A549 (cell line): Measurements from ENCODE around the gene PCDHA1. TPM values are rescaled to one million over a fixed set of nuclear protein-coding genes. Genes with fewer than 3 reads are reported as not detected.

Source experiments
- ATAC-seq, 2 experiments: fragments of 200-7000 bp in 1 of 2; fragments of >200 bp in 1 of 2; cut with Nextera tagmentation in 1 of 2; cut with Tn5 transposase in 1 of 2; 3 replicates each; pipeline versions ENCODE4 v1.8.0 to v1.9.1; 2018 to 2020; ENCODE audit warnings: mild to moderate bottlenecking in 1 of 2, moderate library complexity in 1 of 2
- CTCF ChIA-PET: fragments of 300-600 bp; sonication (Branson Sonifier 250); formaldehyde crosslinking; extraction: SDS; loops from one replicate; lab custom pipeline; 2021; ENCODE audit warnings: antibody characterized with exemption, inconsistent platforms; lab: Yijun Ruan, JAX
- POLR2A ChIA-PET: fragments of 350-600 bp; formaldehyde crosslinking; extraction: SDS; loops from one replicate; lab custom pipeline; 2021; ENCODE audit warnings: antibody characterized with exemption, inconsistent platforms; lab: Yijun Ruan, JAX
- DNase-seq, 2 experiments: peaks; one replicate each; pipeline versions ENCODE4 v3.0.0 to v3.0.0-alpha.2; 2011 to 2016; ENCODE audit warnings: low read depth in 1 of 2, low spot score in 1 of 2
- FAIRE-seq: peaks from 2 replicates; lab custom pipeline; 2011; peaks lifted over from hg19 to GRCh38; lab: Jason Lieb, UNC
- H3K27ac ChIP-seq, 2 experiments: fragments of >200 bp; sonication (Bioruptor Twin); formaldehyde crosslinking; 3 replicates each; pipeline ENCODE4 v1.5.1; 2016 to 2017
- H3K4me1 ChIP-seq: fragments of >200 bp; sonication (Bioruptor Twin); formaldehyde crosslinking; 3 replicates; pipeline ENCODE4 v1.6.1; 2016
- H3K4me2 ChIP-seq: fragments of >200 bp; sonication (Bioruptor Twin); formaldehyde crosslinking; 3 replicates; pipeline ENCODE4 v1.6.1; 2016
- H3K4me3 ChIP-seq: fragments of >200 bp; sonication (Bioruptor Twin); formaldehyde crosslinking; 3 replicates; pipeline ENCODE4 v1.5.1; 2016
- H3K9me3 ChIP-seq: fragments of >200 bp; sonication (Bioruptor Twin); formaldehyde crosslinking; 3 replicates; pipeline ENCODE4 v1.6.1; 2016
- CEBPB ChIP-seq, 2 experiments: fragments of >200 bp in 1 of 2; sonication (Bioruptor Twin) in 1 of 2; formaldehyde crosslinking in 1 of 2; IDR thresholded peaks; 2 replicates each; pipeline ENCODE4 v1.6.1; 2012 to 2016
- CHD2 ChIP-seq: fragments of 150-350 bp; IDR thresholded peaks from 2 replicates; pipeline ENCODE4 v1.6.1; 2014; ENCODE audit warnings: low read length; ENCODE audit not compliant: partially characterized antibody
- EP300 ChIP-seq, 2 experiments: fragments of >200 bp; sonication (Bioruptor Twin); formaldehyde crosslinking; IDR thresholded peaks; 2 replicates in 1 of 2; 3 replicates in 1 of 2; pipeline ENCODE4 v1.6.1; 2016 to 2017
- ESRRA ChIP-seq: fragments of 150-350 bp; IDR thresholded peaks from 2 replicates; pipeline ENCODE4 v1.6.1; 2014; ENCODE audit warnings: mild to moderate bottlenecking, low read length, borderline replicate concordance
- FOSB ChIP-seq: fragments of 250-450 bp; sonication (Bioruptor Pico); IDR thresholded peaks from 2 replicates; pipeline ENCODE4 v1.5.0; 2020; ENCODE audit warnings: mild to moderate bottlenecking, moderate library complexity
- HDAC2 ChIP-seq: fragments of 200-600 bp; sonication (generic); IDR thresholded peaks from 2 replicates; pipeline ENCODE4 v1.6.1; 2016
- HEYL ChIP-seq: fragments of 250-450 bp; sonication (Bioruptor Pico); IDR thresholded peaks from 2 replicates; pipeline ENCODE4 v1.8.0; 2021; ENCODE audit warnings: mild to moderate bottlenecking, moderate library complexity
- HOXA7 ChIP-seq: fragments of 250-450 bp; sonication (Bioruptor Pico); IDR thresholded peaks from 2 replicates; pipeline ENCODE4 v1.5.0; 2020; ENCODE audit warnings: mild to moderate bottlenecking, moderate library complexity
- KDM1A ChIP-seq: fragments of 200-600 bp; sonication (generic); IDR thresholded peaks from 2 replicates; pipeline ENCODE4 v1.6.1; 2016; ENCODE audit warnings: low read depth, mild to moderate bottlenecking
- NPAS2 ChIP-seq: fragments of 250-450 bp; sonication (Bioruptor Pico); IDR thresholded peaks from 2 replicates; pipeline ENCODE4 v1.8.0; 2022; ENCODE audit warnings: mild to moderate bottlenecking, moderate library complexity, borderline replicate concordance
- POLR2A ChIP-seq: IDR thresholded peaks from 2 replicates; pipeline ENCODE4 v1.6.1; 2012; ENCODE audit warnings: mild to moderate bottlenecking, low read length
- RAD21 ChIP-seq, 2 experiments: fragments of >200 bp in 1 of 2; sonication (Bioruptor Twin) in 1 of 2; formaldehyde crosslinking in 1 of 2; IDR thresholded peaks in 1 of 2; conservative IDR thresholded peaks in 1 of 2; 2 replicates in 1 of 2; 3 replicates in 1 of 2; pipeline ENCODE4 v1.6.1; 2012 to 2018; ENCODE audit warnings: inconsistent platforms in 1 of 2
- RARB ChIP-seq: fragments of 250-450 bp; sonication (Bioruptor Pico); IDR thresholded peaks from 2 replicates; pipeline ENCODE4 v1.8.0; 2021; ENCODE audit warnings: mild to moderate bottlenecking, moderate library complexity
- SMC3 ChIP-seq: fragments of >200 bp; sonication (Bioruptor Twin); formaldehyde crosslinking; IDR thresholded peaks from 3 replicates; pipeline ENCODE4 v1.6.1; 2018; ENCODE audit warnings: inconsistent platforms
- ZFP36 ChIP-seq: fragments of 450-650 bp; IDR thresholded peaks from 2 replicates; pipeline ENCODE4 v1.6.1; 2014; ENCODE audit warnings: borderline replicate concordance; ENCODE audit not compliant: partially characterized antibody
- ZSCAN20 ChIP-seq: fragments of 250-450 bp; sonication (Bioruptor Pico); IDR thresholded peaks from 2 replicates; pipeline ENCODE4 v1.8.0; 2022; ENCODE audit warnings: mild to moderate bottlenecking, moderate library complexity
- WGBS: methylation state at CpG from one replicate; pipeline ENCODE4 v1.1.6; 2017; ENCODE audit errors: missing lambda C conversion rate; 5-methylcytosine and 5-hydroxymethylcytosine counted together
- polyA plus RNA-seq, 4 experiments: library from polyadenylated mRNA; depleted of rRNA in 3 of 4; stranded (reverse); fragments of >200 nt; fragmentation: RNase III in 1 of 4; extraction: RNeasy Plus Mini Kit Qiagen cat#74134 plus additional on column Dnase treatment in 1 of 4; gene quantifications; 2 replicates in 3 of 4; 3 replicates in 1 of 4; pipeline ENCODE4 v1.2.3, GENCODE V29; 2011 to 2017
- TF ChIP-seq, protein P1 (sequence below): fragments of 150-350 bp; IDR thresholded peaks from 2 replicates; pipeline ENCODE4 v1.6.1; 2014; ENCODE audit warnings: low read depth, mild to moderate bottlenecking, low read length
- TF ChIP-seq, protein P2 (sequence below): fragments of >200 bp; sonication (Bioruptor Twin); formaldehyde crosslinking; IDR thresholded peaks from 2 replicates; pipeline ENCODE4 v1.6.1; 2016
- TF ChIP-seq, protein P3 (sequence below): fragments of >200 bp; sonication (Bioruptor Twin); formaldehyde crosslinking; IDR thresholded peaks from 3 replicates; pipeline ENCODE4 v1.5.1; 2016
- TF ChIP-seq, protein P4 (sequence below): fragments of 200-600 bp; sonication (generic); IDR thresholded peaks from 2 replicates; pipeline ENCODE4 v1.6.1; 2016; ENCODE audit warnings: antibody characterized with exemption, mild to moderate bottlenecking, moderate library complexity

The PCDHA1 gene
- polyA plus RNA-seq, 2 of the 4 experiments (the other 2 are of a cell fraction): 0.13 to 0.52 TPM

DNA sequence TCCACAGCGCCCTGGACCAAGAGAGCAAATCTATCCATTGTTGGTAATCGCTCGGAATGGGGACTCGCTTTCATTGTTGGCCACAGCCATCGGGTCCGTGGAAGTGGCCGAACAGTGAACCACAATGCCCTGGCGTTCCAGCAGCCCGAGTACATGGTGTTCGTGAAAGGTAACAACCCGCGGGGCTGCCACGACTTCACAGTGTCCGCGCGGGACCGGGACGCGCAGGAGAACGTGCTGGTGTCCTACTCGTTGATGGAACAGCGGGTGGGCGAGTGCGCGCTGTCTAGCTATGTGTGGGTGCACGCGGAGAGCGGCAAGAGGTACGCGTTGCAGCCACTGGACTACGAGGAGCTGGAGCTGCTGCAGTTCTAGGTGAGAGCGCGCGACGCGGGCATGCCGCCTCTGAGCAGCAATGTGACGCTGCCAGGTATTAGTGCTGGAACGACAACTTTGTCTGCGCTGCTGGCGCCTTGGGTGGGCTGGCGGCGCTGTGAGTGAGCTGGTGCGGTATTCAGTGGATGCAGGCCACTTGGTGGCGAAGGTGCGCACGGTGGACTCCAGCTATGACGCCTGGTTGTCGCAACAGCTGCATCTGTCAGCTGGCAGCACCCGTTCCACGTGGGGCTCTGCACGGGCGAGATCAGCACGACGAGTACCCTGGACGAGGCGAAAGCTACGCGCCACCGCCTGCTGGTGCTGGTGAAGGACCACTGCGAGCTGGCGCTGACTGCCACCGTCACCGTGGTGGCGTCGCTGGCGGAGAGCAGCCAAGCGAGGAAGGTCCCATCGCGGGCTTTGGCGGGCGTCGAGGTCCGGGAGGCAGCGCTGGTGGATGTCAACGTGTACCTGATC is 76.7 kb downstream of the PCDHA1 start:
- TF ChIP-seq, protein P1, sequence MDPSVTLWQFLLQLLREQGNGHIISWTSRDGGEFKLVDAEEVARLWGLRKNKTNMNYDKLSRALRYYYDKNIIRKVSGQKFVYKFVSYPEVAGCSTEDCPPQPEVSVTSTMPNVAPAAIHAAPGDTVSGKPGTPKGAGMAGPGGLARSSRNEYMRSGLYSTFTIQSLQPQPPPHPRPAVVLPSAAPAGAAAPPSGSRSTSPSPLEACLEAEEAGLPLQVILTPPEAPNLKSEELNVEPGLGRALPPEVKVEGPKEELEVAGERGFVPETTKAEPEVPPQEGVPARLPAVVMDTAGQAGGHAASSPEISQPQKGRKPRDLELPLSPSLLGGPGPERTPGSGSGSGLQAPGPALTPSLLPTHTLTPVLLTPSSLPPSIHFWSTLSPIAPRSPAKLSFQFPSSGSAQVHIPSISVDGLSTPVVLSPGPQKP: no peak
- TF ChIP-seq HOXA7 (CRISPR knock-in tag) (no peak), KDM1A (no peak), NPAS2 (CRISPR knock-in tag) (no peak), RARB (CRISPR knock-in tag) (no peak), POLR2A (no peak)
- TF ChIP-seq, protein P2, sequence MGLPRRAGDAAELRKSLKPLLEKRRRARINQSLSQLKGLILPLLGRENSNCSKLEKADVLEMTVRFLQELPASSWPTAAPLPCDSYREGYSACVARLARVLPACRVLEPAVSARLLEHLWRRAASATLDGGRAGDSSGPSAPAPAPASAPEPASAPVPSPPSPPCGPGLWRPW: no peak
- no peak overlapping the region for H3K27ac ChIP-seq
- POLR2A ChIA-PET: no interaction called here
- peaks cover 16% of the 10 kb centered on the region; the same call in 2 of the 3 replicates for H3K9me3 ChIP-seq
- H3K4me3 ChIP-seq: no peak overlapping the region
- WGBS: 83% methylated on average over 72 of the region's 76 CpGs
- H3K4me1 ChIP-seq: no peaks in the 10 kb centered on the region
- CTCF ChIA-PET: interaction anchor here (0.8 to 3.7 kb wide), 5 partner anchors 8 to 361 kb away, joined by 3 to 18 read pairs (median 3); partner anchors contain the start of gene PCDHB14
- DNase-seq: no peak
- no peak for ATAC-seq
- no peak overlapping the region for H3K4me2 ChIP-seq
- no peak for FAIRE-seq

DNA sequence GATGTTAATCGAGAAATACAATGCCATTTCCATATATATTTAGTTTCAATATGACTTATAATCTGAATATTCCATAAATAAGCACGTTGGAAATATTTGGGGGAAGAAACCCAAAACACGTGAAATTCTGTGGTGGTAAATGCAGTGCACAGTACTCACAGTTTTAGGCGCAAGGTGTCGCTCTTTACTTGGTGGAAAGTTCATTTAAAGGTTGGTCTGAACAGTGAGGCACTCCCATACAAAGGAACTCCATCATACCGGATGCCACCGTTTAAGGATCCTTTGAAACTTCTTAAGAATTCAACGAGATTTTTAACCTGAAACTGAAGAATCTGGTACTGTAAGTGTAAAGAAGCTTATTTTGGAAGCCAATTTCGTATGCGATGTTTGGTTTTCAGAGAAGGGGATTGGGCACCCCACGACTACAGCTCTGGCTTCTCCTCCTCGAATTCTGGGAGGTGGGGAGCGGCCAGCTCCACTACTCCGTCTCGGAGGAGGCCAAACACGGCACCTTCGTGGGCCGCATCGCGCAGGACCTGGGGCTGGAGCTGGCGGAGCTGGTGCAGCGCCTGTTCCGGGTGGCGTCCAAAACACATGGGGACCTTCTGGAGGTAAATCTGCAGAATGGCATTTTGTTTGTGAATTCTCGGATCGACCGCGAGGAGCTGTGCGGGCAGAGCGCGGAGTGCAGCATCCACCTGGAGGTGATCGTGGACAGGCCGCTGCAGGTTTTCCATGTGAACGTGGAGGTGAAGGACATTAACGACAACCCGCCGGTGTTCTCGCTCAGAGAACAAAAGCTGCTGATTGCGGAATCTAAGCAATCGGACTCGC is 83.0 kb downstream of the PCDHA1 start, which contains the start of gene PCDHA11:
Gene PCDHA11 (plus strand): TSS at position 237 of the 834 bp plus-strand sequence. CDS start 147 bp downstream, at position 384.
- Histone ChIP-seq H3K4me3 (peak within 1 kb of the TSS; percentile 15; the same call in 1 of the 3 replicates), H3K4me1 (no peaks in the 10 kb centered on the region), H3K27ac (no peak within 1 kb of the TSS), H3K9me3 (no peaks in the 10 kb centered on the region), H3K4me2 (peak within 1 kb of the TSS; percentile 43; the same call in 2 of the 3 replicates)
- 52% methylated on average over 39 of the region's 41 CpGs for WGBS
- DNase-seq: peak; percentile 35 to 55
- ChIA-PET POLR2A (interaction anchor here (0.8 to 1.0 kb wide), 2 partner anchors 171 to 172 kb away, joined by 4 read pairs; no protein-coding TSS in a partner anchor), CTCF (interaction anchor here (0.7 to 3.4 kb wide), 16 partner anchors 15 to 590 kb away, joined by 3 to 36 read pairs (median 4); partner anchors contain the start of genes PCDHA2, PCDHAC1, PCDHB1 and PCDHB3)
- FAIRE-seq: no peak
- ATAC-seq: peak; percentile 78 to 89
- TF ChIP-seq CEBPB (IDR thresholded peaks at IDR 0.05) (peak in 1 of 2 experiments; percentile 70; a peak in 2 of 4 replicates), ZFP36 (no peak), ESRRA (no peak), CHD2 (no peak), RAD21 (conservative IDR thresholded peaks at IDR 0.05 in 1 of 2, IDR thresholded peaks at IDR 0.05 in 1 of 2) (peak; percentile 23 to 48; a peak in 3 of 5 replicates), HOXA7 (CRISPR knock-in tag) (no peak), ZSCAN20 (CRISPR knock-in tag) (no peak)
- TF ChIP-seq, protein P3, sequence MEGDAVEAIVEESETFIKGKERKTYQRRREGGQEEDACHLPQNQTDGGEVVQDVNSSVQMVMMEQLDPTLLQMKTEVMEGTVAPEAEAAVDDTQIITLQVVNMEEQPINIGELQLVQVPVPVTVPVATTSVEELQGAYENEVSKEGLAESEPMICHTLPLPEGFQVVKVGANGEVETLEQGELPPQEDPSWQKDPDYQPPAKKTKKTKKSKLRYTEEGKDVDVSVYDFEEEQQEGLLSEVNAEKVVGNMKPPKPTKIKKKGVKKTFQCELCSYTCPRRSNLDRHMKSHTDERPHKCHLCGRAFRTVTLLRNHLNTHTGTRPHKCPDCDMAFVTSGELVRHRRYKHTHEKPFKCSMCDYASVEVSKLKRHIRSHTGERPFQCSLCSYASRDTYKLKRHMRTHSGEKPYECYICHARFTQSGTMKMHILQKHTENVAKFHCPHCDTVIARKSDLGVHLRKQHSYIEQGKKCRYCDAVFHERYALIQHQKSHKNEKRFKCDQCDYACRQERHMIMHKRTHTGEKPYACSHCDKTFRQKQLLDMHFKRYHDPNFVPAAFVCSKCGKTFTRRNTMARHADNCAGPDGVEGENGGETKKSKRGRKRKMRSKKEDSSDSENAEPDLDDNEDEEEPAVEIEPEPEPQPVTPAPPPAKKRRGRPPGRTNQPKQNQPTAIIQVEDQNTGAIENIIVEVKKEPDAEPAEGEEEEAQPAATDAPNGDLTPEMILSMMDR: peak; percentile 22; the same call in 2 of the 3 replicates

DNA sequence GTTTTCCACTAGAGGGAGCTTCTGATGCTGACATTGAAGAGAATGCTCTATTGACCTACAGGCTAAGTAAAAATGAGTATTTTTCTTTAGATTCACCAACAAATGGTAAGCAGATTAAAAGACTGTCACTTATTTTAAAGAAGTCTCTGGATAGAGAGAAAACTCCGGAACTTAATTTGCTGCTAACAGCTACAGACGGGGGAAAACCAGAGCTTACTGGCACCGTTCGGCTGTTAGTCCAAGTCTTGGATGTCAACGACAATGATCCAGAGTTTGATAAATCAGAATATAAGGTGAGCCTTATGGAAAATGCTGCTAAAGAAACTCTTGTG is 83.6 kb downstream of the PCDHA1 start:
- WGBS: 80% methylated on average over 5 of the region's 5 CpGs
- CTCF ChIA-PET: interaction anchor here (0.5 to 3.4 kb wide), 17 partner anchors 15 to 589 kb away, joined by 3 to 36 read pairs (median 3); partner anchors contain the start of genes PCDHA2, PCDHAC1, PCDHB1 and PCDHB3
- POLR2A ChIA-PET: interaction anchor here (0.8 to 1.0 kb wide), 2 partner anchors 170 to 171 kb away, joined by 4 read pairs; no protein-coding TSS in a partner anchor
- TF ChIP-seq FOSB (CRISPR knock-in tag) (no peak), SMC3 (no peak), NPAS2 (CRISPR knock-in tag) (no peak), HEYL (CRISPR knock-in tag) (no peak), EP300 (IDR thresholded peaks at IDR 0.05) (no peak), RARB (CRISPR knock-in tag) (no peak), HDAC2 (no peak)
- TF ChIP-seq, protein P4, sequence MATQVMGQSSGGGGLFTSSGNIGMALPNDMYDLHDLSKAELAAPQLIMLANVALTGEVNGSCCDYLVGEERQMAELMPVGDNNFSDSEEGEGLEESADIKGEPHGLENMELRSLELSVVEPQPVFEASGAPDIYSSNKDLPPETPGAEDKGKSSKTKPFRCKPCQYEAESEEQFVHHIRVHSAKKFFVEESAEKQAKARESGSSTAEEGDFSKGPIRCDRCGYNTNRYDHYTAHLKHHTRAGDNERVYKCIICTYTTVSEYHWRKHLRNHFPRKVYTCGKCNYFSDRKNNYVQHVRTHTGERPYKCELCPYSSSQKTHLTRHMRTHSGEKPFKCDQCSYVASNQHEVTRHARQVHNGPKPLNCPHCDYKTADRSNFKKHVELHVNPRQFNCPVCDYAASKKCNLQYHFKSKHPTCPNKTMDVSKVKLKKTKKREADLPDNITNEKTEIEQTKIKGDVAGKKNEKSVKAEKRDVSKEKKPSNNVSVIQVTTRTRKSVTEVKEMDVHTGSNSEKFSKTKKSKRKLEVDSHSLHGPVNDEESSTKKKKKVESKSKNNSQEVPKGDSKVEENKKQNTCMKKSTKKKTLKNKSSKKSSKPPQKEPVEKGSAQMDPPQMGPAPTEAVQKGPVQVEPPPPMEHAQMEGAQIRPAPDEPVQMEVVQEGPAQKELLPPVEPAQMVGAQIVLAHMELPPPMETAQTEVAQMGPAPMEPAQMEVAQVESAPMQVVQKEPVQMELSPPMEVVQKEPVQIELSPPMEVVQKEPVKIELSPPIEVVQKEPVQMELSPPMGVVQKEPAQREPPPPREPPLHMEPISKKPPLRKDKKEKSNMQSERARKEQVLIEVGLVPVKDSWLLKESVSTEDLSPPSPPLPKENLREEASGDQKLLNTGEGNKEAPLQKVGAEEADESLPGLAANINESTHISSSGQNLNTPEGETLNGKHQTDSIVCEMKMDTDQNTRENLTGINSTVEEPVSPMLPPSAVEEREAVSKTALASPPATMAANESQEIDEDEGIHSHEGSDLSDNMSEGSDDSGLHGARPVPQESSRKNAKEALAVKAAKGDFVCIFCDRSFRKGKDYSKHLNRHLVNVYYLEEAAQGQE: no peak

More for the DNA sequence above, 83.6 kb downstream of the PCDHA1 start:
- FAIRE-seq: no peak
- peak; percentile 68 to 78; a peak in 4 of 6 replicates for ATAC-seq
- Histone ChIP-seq H3K4me3 (no peak overlapping the region), H3K9me3 (no peaks in the 10 kb centered on the region), H3K4me1 (no peaks in the 10 kb centered on the region), H3K4me2 (no peak overlapping the region), H3K27ac (no peak overlapping the region)
- DNase-seq: no peak
